DMS 273 (cell line): Measurements from ENCODE around the gene DOCK3.
A peak's percentile ranks its signal among the peaks of the same experiment; 100 is the strongest.
"Not testable (repeated sequence)": the region's sequence is repeated elsewhere in the genome, so short reads cannot be mapped to it uniquely, and the experiment has no call there.

Source experiments
- DNase-seq: peaks from one replicate; lab custom pipeline; 2025; ENCODE audit not compliant: unreplicated experiment; lab: John Stamatoyannopoulos, UW

The DOCK3 gene

GRCh38 chr3:51279448-51279847 lies 604.7 kb downstream of the DOCK3 start:
- no peak for DNase-seq

- DNase-seq, result no peak
Observed at GRCh38 chr3:51280176-51280575, 605.4 kb downstream of the DOCK3 start.

GRCh38 chr3:51282931-51283330 lies 608.2 kb downstream of the DOCK3 start:
- DNase-seq, result no peak

GRCh38 chr3:51283421-51283820 lies 608.7 kb downstream of the DOCK3 start:
- DNase-seq, result peak; percentile 78

- DNase-seq, result no peak
Observed at GRCh38 chr3:51295625-51296024, 620.9 kb downstream of the DOCK3 start.

- DNase-seq, result no peak
Observed at GRCh38 chr3:51297333-51297732, 622.6 kb downstream of the DOCK3 start.

GRCh38 chr3:51304230-51304629 lies 629.5 kb downstream of the DOCK3 start:
- DNase-seq, result no peak

- no peak for DNase-seq
Observed at GRCh38 chr3:51306093-51306492, 631.4 kb downstream of the DOCK3 start.

GRCh38 chr3:51307458-51307857 lies 632.7 kb downstream of the DOCK3 start:
- no peak for DNase-seq

- not testable (repeated sequence) for DNase-seq
Observed at GRCh38 chr3:51307945-51308607, 633.3 kb downstream of the DOCK3 start.

- DNase-seq, result peak; percentile 51
Observed at GRCh38 chr3:51311055-51311454, 636.3 kb downstream of the DOCK3 start.

GRCh38 chr3:51328206-51328605 lies 653.5 kb downstream of the DOCK3 start:
- DNase-seq, result no peak

- no peak for DNase-seq
Observed at GRCh38 chr3:51330046-51330445, 655.3 kb downstream of the DOCK3 start.

- no peak for DNase-seq
Observed at GRCh38 chr3:51332156-51332555, 657.4 kb downstream of the DOCK3 start.

- no peak for DNase-seq
Observed at GRCh38 chr3:51333021-51333420, 658.3 kb downstream of the DOCK3 start.

- no peak for DNase-seq
Observed at GRCh38 chr3:51336261-51336660, 661.5 kb downstream of the DOCK3 start.

GRCh38 chr3:51337666-51338065 lies 662.9 kb downstream of the DOCK3 start:
- no peak for DNase-seq

GRCh38 chr3:51338632-51339031 lies 663.9 kb downstream of the DOCK3 start:
- DNase-seq, result peak; percentile 27

- DNase-seq, result peak; percentile 9
Observed at GRCh38 chr3:51340013-51340829, 665.5 kb downstream of the DOCK3 start.

- DNase-seq, result peak; percentile 4
Observed at GRCh38 chr3:51340989-51341636, 666.4 kb downstream of the DOCK3 start.

GRCh38 chr3:51343918-51344687 lies 669.4 kb downstream of the DOCK3 start:
- no peak for DNase-seq
